ENCODE results near the gene CTSG. TPM values are rescaled to one million over a fixed set of nuclear protein-coding genes. Genes with fewer than 3 reads are reported as not detected.

The CTSG gene
- total RNA-seq: not detected in 2 replicates

GRCh38 chr14:24576182-24576581, at the start of gene CTSG:
Gene CTSG, minus strand, starts transcription at chr14:24576250. Its CDS starts 27 bp downstream, at chr14:24576223.

GRCh38 chr14:24609655-24610344, 33.8 kb upstream of the CTSG start, which contains the start of gene GZMH:
Gene GZMH, minus strand, starts transcription at chr14:24609685. Its CDS starts 72 bp downstream, at chr14:24609613.

Other genes starting within 250 kb of the CTSG start
- gene ADCY4, start 241.2 kb downstream of the CTSG start, total RNA-seq: 0.66 and 3.1 TPM in 2 replicates
- not detected in 2 replicates for gene RIPK3, start 236.3 kb downstream of the CTSG start, total RNA-seq
- 35.7 and 57.7 TPM in 2 replicates for gene NFATC4, start 208.1 kb downstream of the CTSG start, total RNA-seq
- 1.6 and 4.2 TPM in 2 replicates for gene NYNRIN, start 177.2 kb downstream of the CTSG start, total RNA-seq
- 1.3 and 5.0 TPM in 2 replicates for gene CBLN3, start 146.6 kb downstream of the CTSG start, total RNA-seq
- gene KHNYN, start 146.3 kb downstream of the CTSG start, total RNA-seq: 68.7 and 71.7 TPM in 2 replicates
- gene SDR39U1, start 133.5 kb downstream of the CTSG start, total RNA-seq: 14.5 and 19.7 TPM in 2 replicates
- gene CMA1, start 68.0 kb downstream of the CTSG start, total RNA-seq: not detected in 2 replicates
- gene GZMH, start 33.4 kb upstream of the CTSG start, total RNA-seq: not detected in 2 replicates
- not detected in 2 replicates for gene GZMB, start 57.9 kb upstream of the CTSG start, total RNA-seq